Measurements from ENCODE around the gene C11orf24. TPM values are rescaled to one million over a fixed set of nuclear protein-coding genes. Genes with fewer than 3 reads are reported as not detected.

Gene C11orf24
- total and polyA plus RNA-seq, 9 of the 15 experiments (the other 6 are each of a cell fraction or from before 2014, with no cell fraction given), result 2.0 to 65.2 (median 32.5) TPM

DNA sequence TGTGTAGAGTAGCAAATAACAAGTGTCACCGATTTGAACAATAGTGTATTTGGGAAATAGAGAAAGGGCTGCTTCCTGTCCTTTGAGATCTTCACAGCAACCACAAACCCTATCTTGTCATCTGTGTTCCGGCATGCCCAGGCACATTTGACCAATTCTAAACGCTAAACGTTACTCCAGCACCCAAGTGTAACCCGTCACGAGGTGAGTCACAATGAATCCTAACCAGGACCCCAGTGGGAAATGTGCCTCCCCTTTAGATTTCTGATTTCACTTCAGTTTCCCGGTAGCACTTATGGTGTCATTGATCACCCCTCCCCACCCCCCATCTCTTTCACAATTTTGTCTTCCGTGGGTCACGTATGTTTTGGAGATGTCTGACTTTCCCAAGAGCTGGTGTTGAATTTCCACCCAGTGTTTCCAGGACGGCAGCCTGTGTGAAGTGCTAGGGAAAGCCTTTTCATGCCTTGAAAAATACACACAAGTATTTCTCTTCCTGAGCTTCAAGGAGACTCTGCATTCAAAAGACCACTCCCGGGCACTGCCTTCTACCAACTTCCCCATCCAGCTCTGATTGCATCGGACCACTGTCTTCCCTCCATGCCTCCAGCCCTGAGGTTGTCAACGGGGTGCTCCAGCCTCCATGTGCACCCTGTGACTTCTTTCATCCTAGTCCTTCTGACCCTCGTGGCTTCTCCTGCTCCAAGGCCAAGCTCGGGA lies 10.5 kb upstream of the C11orf24 start (continued):
- TF ChIP-seq, protein P1, sequence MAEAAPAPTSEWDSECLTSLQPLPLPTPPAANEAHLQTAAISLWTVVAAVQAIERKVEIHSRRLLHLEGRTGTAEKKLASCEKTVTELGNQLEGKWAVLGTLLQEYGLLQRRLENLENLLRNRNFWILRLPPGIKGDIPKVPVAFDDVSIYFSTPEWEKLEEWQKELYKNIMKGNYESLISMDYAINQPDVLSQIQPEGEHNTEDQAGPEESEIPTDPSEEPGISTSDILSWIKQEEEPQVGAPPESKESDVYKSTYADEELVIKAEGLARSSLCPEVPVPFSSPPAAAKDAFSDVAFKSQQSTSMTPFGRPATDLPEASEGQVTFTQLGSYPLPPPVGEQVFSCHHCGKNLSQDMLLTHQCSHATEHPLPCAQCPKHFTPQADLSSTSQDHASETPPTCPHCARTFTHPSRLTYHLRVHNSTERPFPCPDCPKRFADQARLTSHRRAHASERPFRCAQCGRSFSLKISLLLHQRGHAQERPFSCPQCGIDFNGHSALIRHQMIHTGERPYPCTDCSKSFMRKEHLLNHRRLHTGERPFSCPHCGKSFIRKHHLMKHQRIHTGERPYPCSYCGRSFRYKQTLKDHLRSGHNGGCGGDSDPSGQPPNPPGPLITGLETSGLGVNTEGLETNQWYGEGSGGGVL (CRISPR knock-in tag; IDR thresholded peaks at IDR 0.05), result no peak
- TF ChIP-seq, protein P2, sequence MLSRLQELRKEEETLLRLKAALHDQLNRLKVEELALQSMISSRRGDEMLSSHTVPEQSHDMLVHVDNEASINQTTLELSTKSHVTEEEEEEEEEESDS (CRISPR knock-in tag; IDR thresholded peaks at IDR 0.05), result no peak
- TF ChIP-seq, protein P3, sequence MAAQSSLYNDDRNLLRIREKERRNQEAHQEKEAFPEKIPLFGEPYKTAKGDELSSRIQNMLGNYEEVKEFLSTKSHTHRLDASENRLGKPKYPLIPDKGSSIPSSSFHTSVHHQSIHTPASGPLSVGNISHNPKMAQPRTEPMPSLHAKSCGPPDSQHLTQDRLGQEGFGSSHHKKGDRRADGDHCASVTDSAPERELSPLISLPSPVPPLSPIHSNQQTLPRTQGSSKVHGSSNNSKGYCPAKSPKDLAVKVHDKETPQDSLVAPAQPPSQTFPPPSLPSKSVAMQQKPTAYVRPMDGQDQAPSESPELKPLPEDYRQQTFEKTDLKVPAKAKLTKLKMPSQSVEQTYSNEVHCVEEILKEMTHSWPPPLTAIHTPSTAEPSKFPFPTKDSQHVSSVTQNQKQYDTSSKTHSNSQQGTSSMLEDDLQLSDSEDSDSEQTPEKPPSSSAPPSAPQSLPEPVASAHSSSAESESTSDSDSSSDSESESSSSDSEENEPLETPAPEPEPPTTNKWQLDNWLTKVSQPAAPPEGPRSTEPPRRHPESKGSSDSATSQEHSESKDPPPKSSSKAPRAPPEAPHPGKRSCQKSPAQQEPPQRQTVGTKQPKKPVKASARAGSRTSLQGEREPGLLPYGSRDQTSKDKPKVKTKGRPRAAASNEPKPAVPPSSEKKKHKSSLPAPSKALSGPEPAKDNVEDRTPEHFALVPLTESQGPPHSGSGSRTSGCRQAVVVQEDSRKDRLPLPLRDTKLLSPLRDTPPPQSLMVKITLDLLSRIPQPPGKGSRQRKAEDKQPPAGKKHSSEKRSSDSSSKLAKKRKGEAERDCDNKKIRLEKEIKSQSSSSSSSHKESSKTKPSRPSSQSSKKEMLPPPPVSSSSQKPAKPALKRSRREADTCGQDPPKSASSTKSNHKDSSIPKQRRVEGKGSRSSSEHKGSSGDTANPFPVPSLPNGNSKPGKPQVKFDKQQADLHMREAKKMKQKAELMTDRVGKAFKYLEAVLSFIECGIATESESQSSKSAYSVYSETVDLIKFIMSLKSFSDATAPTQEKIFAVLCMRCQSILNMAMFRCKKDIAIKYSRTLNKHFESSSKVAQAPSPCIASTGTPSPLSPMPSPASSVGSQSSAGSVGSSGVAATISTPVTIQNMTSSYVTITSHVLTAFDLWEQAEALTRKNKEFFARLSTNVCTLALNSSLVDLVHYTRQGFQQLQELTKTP (IDR thresholded peaks at IDR 0.05; ENCODE audit: low read depth in 1 of 2, partially characterized antibody in 2 of 2), result no peak
- TF ChIP-seq PYGO2 (tag; IDR thresholded peaks at IDR 0.05) (no peak), GTF2E2 (tag; IDR thresholded peaks at IDR 0.05) (peak; percentile 3), TAF7 (tag; IDR thresholded peaks at IDR 0.05) (no peak), HDAC2 (IDR thresholded peaks at IDR 0.05) (0 out of 2 replicates have a peak, but pooled peaks have one; percentile 30), ZNF785 (CRISPR knock-in tag; IDR thresholded peaks at IDR 0.05) (no peak), IFI16 (CRISPR knock-in tag; IDR thresholded peaks at IDR 0.05) (no peak), NRF1 (conservative IDR thresholded peaks at IDR 0.05 in 1 of 2, IDR thresholded peaks at IDR 0.05 in 1 of 2) (peak in 1 of 2 experiments; percentile 27; a peak in 1 of 4 replicates), SLC30A9 (CRISPR knock-in tag; IDR thresholded peaks at IDR 0.05) (no peak), POLR2H (tag; IDR thresholded peaks at IDR 0.05; ENCODE audit: low read depth) (peak; percentile 55; the same call in 1 of the 2 replicates), FOXA3 (CRISPR knock-in tag; conservative IDR thresholded peaks at IDR 0.05 in 1 of 2, IDR thresholded peaks at IDR 0.05 in 1 of 2) (no peak), NEUROD1 (IDR thresholded peaks at IDR 0.05; ENCODE audit: borderline replicate concordance, low read depth, low read length, partially characterized antibody) (no peak), SMC3 (conservative IDR thresholded peaks at IDR 0.05; ENCODE audit: insufficient read depth, low read depth, low read length) (no peak), FOXA1 (IDR thresholded peaks at IDR 0.05; ENCODE audit: borderline replicate concordance) (no peak), ZNF780A (CRISPR knock-in tag; IDR thresholded peaks at IDR 0.05) (no peak)
- TF ChIP-seq, protein P4, sequence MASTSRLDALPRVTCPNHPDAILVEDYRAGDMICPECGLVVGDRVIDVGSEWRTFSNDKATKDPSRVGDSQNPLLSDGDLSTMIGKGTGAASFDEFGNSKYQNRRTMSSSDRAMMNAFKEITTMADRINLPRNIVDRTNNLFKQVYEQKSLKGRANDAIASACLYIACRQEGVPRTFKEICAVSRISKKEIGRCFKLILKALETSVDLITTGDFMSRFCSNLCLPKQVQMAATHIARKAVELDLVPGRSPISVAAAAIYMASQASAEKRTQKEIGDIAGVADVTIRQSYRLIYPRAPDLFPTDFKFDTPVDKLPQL (IDR thresholded peaks at IDR 0.05; ENCODE audit: extremely low read depth, insufficient read length), result no peak
- TF ChIP-seq, protein P5, sequence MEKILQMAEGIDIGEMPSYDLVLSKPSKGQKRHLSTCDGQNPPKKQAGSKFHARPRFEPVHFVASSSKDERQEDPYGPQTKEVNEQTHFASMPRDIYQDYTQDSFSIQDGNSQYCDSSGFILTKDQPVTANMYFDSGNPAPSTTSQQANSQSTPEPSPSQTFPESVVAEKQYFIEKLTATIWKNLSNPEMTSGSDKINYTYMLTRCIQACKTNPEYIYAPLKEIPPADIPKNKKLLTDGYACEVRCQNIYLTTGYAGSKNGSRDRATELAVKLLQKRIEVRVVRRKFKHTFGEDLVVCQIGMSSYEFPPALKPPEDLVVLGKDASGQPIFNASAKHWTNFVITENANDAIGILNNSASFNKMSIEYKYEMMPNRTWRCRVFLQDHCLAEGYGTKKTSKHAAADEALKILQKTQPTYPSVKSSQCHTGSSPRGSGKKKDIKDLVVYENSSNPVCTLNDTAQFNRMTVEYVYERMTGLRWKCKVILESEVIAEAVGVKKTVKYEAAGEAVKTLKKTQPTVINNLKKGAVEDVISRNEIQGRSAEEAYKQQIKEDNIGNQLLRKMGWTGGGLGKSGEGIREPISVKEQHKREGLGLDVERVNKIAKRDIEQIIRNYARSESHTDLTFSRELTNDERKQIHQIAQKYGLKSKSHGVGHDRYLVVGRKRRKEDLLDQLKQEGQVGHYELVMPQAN (IDR thresholded peaks at IDR 0.05; ENCODE audit: borderline replicate concordance), result no peak
